ENCODE measurements around the gene RBCK1.
"Not testable (repeated sequence)": the region's sequence is repeated elsewhere in the genome, so short reads cannot be mapped to it uniquely, and the experiment has no call there.

RBCK1 gene

DNA sequence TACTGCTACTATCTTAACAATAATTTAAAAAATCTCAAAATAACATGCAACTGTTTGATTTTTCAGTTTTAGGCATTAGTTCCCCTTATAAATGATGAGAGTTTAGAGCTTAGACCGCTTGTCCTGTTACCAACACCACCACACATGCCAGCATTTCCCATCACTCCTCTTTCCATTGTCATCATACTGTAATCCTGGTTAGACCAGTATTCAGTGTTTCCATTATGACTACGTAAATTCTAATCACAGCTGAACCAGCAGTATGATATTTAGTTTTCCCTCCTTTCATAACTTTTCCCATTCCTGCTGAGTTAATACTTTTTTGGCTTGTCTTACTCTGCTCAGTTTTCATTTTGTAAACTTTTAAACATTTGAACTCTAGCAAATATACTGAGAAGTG, 66.5 kb downstream of the RBCK1 start:
- Histone ChIP-seq H3K4me3 (no peak overlapping the region), H3K4me1 (peaks cover 0 to 9% (median 8%) of the 10 kb centered on the region in 4 donors), H3K27me3 (peaks cover 0 to 10% of the 10 kb centered on the region in 2 donors), H3K27ac (no peak overlapping the region), H3K36me3 (peaks cover 0 to 6% (median 5%) of the 10 kb centered on the region in 3 donors), H3K9me3 (no peaks in the 10 kb centered on the region)
- intact Hi-C loops (cut with DNase I; ENCODE audit: low total_unique reads), result no loop called here
- TF ChIP-seq, protein P1, sequence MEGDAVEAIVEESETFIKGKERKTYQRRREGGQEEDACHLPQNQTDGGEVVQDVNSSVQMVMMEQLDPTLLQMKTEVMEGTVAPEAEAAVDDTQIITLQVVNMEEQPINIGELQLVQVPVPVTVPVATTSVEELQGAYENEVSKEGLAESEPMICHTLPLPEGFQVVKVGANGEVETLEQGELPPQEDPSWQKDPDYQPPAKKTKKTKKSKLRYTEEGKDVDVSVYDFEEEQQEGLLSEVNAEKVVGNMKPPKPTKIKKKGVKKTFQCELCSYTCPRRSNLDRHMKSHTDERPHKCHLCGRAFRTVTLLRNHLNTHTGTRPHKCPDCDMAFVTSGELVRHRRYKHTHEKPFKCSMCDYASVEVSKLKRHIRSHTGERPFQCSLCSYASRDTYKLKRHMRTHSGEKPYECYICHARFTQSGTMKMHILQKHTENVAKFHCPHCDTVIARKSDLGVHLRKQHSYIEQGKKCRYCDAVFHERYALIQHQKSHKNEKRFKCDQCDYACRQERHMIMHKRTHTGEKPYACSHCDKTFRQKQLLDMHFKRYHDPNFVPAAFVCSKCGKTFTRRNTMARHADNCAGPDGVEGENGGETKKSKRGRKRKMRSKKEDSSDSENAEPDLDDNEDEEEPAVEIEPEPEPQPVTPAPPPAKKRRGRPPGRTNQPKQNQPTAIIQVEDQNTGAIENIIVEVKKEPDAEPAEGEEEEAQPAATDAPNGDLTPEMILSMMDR (IDR thresholded peaks at IDR 0.05), result no peak
- DNase-seq, result no peak

DNA sequence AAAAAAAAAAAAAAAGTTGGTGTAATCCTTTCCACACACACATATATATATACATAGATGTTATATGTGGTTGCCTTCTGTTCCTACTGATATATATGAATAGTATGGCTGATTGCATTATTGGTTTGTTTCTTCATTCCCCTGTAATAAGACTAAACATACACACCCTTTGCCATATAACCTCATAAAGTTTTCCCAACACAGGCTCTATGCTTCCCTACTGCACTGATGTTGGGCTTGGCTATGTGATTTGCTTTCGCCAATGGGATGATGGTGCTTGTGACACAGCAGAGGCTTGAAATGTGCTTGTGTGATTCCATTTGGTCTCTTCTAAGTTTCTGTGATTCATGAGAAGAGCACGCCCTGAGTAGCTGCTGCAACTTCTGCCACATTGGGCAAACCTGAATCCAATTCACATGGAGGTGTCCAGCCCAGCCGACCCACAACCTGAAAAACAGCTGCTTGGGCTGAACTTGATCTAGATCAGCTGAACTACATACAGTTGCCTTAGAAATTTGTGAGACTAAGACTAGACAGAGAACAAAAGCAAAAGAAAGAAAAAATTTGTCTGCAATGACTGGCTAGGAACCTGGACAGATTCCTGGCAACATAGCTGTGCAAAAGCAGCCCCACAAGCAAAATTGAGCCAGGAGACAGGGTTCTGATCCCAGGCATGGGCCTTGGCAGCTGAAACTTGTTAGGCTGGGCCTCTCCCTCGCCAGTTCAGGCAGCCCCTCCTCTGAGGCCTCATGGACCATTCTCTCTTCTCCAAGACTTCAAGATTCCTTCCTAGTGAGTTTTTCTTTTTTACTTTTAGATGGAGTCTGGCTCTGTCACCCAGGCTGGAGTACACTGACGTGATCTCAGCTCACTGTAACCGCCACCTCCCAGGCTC, 67.6 kb downstream of the RBCK1 start:
- TF ChIP-seq, protein P1 (IDR thresholded peaks at IDR 0.05), result no peak
- H3K27ac ChIP-seq, result no peak overlapping the region

GRCh38 chr20:476561-477249, 68.6 kb downstream of the RBCK1 start:
- H3K9me3 ChIP-seq; H3K27me3 ChIP-seq; H3K4me3 ChIP-seq; H3K36me3 ChIP-seq; H3K27ac ChIP-seq; intact Hi-C loops (cut with DNase I; ENCODE audit: low total_unique reads); DNase-seq: not testable (repeated sequence)
- H3K4me1 ChIP-seq, result peaks cover 0 to 11% (median 9%) of the 10 kb centered on the region in 4 donors

More for the DNA sequence above, 67.6 kb downstream of the RBCK1 start:
- DNase-seq, result no peak
- Histone ChIP-seq H3K9me3 (no peaks in the 10 kb centered on the region), H3K36me3 (peaks cover 0 to 6% (median 5%) of the 10 kb centered on the region in 3 donors), H3K4me1 (peaks cover 0 to 11% (median 9%) of the 10 kb centered on the region in 4 donors), H3K27me3 (peaks cover 0 to under 1% of the 10 kb centered on the region in 2 donors), H3K4me3 (no peak overlapping the region)
- intact Hi-C loops (cut with DNase I; ENCODE audit: low total_unique reads), result no loop called here

- TF ChIP-seq, protein P1 (IDR thresholded peaks at IDR 0.05), result no peak
- no peak for DNase-seq
- no peak overlapping the region for H3K27ac ChIP-seq
- H3K9me3 ChIP-seq, result no peaks in the 10 kb centered on the region
- intact Hi-C loops (cut with DNase I; ENCODE audit: low total_unique reads), result no loop called here
- H3K36me3 ChIP-seq, result peaks cover 14 to 20% (median 15%) of the 10 kb centered on the region in 3 donors
- H3K27me3 ChIP-seq, result no peaks in the 10 kb centered on the region
- H3K4me1 ChIP-seq, result peaks cover 0 to 11% (median 9%) of the 10 kb centered on the region in 4 donors
- H3K4me3 ChIP-seq, result no peak overlapping the region
These were observed 70.2 kb downstream of the RBCK1 start for GRCh38 chr20:478010-478948.

- H3K9me3 ChIP-seq, result no peaks in the 10 kb centered on the region
- intact Hi-C loops (cut with DNase I; ENCODE audit: low total_unique reads), result no loop called here
- H3K27ac ChIP-seq, result no peak overlapping the region
- H3K4me3 ChIP-seq, result no peak overlapping the region
- H3K4me1 ChIP-seq, result peaks cover 0 to 15% (median 13%) of the 10 kb centered on the region in 4 donors
- peaks cover 15 to 27% (median 19%) of the 10 kb centered on the region in 3 donors for H3K36me3 ChIP-seq
- no peak for DNase-seq
- no peaks in the 10 kb centered on the region for H3K27me3 ChIP-seq
- TF ChIP-seq, protein P1 (IDR thresholded peaks at IDR 0.05), result peak; percentile 65 to 71
These were observed 70.9 kb downstream of the RBCK1 start for GRCh38 chr20:478949-479429.
